Natural killer cell (primary cell): Measurements from ENCODE around the gene PHOSPHO1. TPM values are rescaled to one million over a fixed set of nuclear protein-coding genes. Genes with fewer than 3 reads are reported as not detected.

ENCODE experiments used
- ATAC-seq, 3 donors: fragments of 150-1000 bp in 2 of 3; fragments of 200-7000 bp in 1 of 3; cut with Tn5 transposase; 1 replicate in 1 of 3; 2 replicates in 2 of 3; pipeline ENCODE4 v1.10.0; 2021; ENCODE audit warnings: mild to moderate bottlenecking in 2 of 3, moderate library complexity in 2 of 3
- DNase-seq, 2 donors: peaks; one replicate each; pipeline versions ENCODE4 v3.0.0 to v3.0.0-alpha.2; 2013 to 2021; ENCODE audit warnings: mixed read lengths in 1 of 2
- H3K27ac ChIP-seq: one replicate; pipeline ENCODE4 v1.5.1; 2013; ENCODE audit warnings: mild to moderate bottlenecking, low read length
- H3K27me3 ChIP-seq: one replicate; pipeline ENCODE4 v1.6.1; 2013; ENCODE audit warnings: low read length; ENCODE audit not compliant: control insufficient read depth, insufficient read depth
- H3K36me3 ChIP-seq: one replicate; pipeline ENCODE4 v1.6.1; 2013; ENCODE audit warnings: low read length; ENCODE audit not compliant: control insufficient read depth, insufficient read depth
- H3K4me1 ChIP-seq: one replicate; pipeline ENCODE4 v1.6.1; 2013; ENCODE audit warnings: low read length; ENCODE audit not compliant: control insufficient read depth, insufficient read depth
- H3K4me3 ChIP-seq: one replicate; pipeline ENCODE4 v1.5.1; 2013; ENCODE audit warnings: low read length
- H3K9me3 ChIP-seq: one replicate; pipeline ENCODE4 v1.6.1; 2013; ENCODE audit warnings: low read length; ENCODE audit not compliant: control insufficient read depth, insufficient read depth
- H3K27ac Mint-ChIP-seq, 2 donors: one replicate each; pipeline ENCODE4 v1.8.0; 2022; ENCODE audit warnings: mild to moderate bottlenecking in 2 of 2, mixed read lengths in 2 of 2, moderate library complexity in 1 of 2
- H3K27me3 Mint-ChIP-seq, 2 donors: one replicate each; pipeline ENCODE4 v1.8.0; 2022; ENCODE audit warnings: low read depth in 2 of 2, mixed read lengths in 2 of 2
- H3K36me3 Mint-ChIP-seq: one replicate; pipeline ENCODE4 v1.8.0; 2022; ENCODE audit warnings: mixed read lengths
- H3K4me1 Mint-ChIP-seq, 2 donors: one replicate each; pipeline ENCODE4 v1.8.0; 2022; ENCODE audit warnings: mixed read lengths in 2 of 2
- H3K4me3 Mint-ChIP-seq: one replicate; pipeline ENCODE4 v1.8.0; 2022; ENCODE audit warnings: mild to moderate bottlenecking, moderate library complexity, mixed read lengths
- H3K9me3 Mint-ChIP-seq, 2 donors: one replicate each; pipeline ENCODE4 v1.8.0; 2022; ENCODE audit warnings: mixed read lengths in 2 of 2
- CTCF ChIP-seq: fragments of 200-600 bp; IDR thresholded peaks from one replicate; pipeline ENCODE4 v1.8.0; 2022; ENCODE audit warnings: antibody characterized with exemption
- WGBS: methylation state at CpG from one replicate; pipeline ENCODE4 v1.1.7; 2013; ENCODE audit warnings: missing lambda C conversion rate; ENCODE audit not compliant: insufficient coverage; 5-methylcytosine and 5-hydroxymethylcytosine counted together
- intact Hi-C: fragments of 100-400 bp; cut with micrococcal nuclease; formaldehyde crosslinking; loops from one replicate; pipeline ENCODE4 v1.14.2; 2022
- total RNA-seq, 4 donors: library from RNA; stranded (reverse); fragments of 120-200 nt in 1 of 4; gene quantifications; one replicate each; pipeline versions ENCODE4 v1.2.3 to v1.2.4, GENCODE V29; 2013 to 2022

The PHOSPHO1 gene
- total RNA-seq, 3 donors from 2014 or later (not counting 1 experiment from before 2014, with no cell fraction given): 1.7 TPM; not detected in 2

- intact Hi-C loops: no loop called here
- H3K4me3 ChIP-seq: peak overlapping the region; percentile 59
- peaks cover 12% of the 10 kb centered on the region for H3K36me3 ChIP-seq
- peak overlapping the region; percentile 83 to 98 for H3K27ac Mint-ChIP-seq
- peaks cover 72 to 78% of the 10 kb centered on the region in 2 donors for H3K4me1 Mint-ChIP-seq
- peak overlapping the region; percentile 100 for H3K4me3 Mint-ChIP-seq
- peak; percentile 65 to 73 (median 66) for ATAC-seq
- H3K4me1 ChIP-seq: peaks cover 71% of the 10 kb centered on the region
- 39% methylated on average over 10 of the region's 10 CpGs for WGBS
- no peaks in the 10 kb centered on the region for H3K9me3 ChIP-seq
- no peaks in the 10 kb centered on the region for H3K27me3 ChIP-seq
- H3K27me3 Mint-ChIP-seq: no peaks in the 10 kb centered on the region
- H3K36me3 Mint-ChIP-seq: peaks cover 11% of the 10 kb centered on the region
- no peaks in the 10 kb centered on the region for H3K9me3 Mint-ChIP-seq
- peak; percentile 35 to 64 for DNase-seq
- no peak for TF ChIP-seq CTCF
- H3K27ac ChIP-seq: peak overlapping the region; percentile 82
These were observed 21.5 kb downstream of the PHOSPHO1 start for GRCh38 chr17:49209061-49209571.

- peaks cover 11% of the 10 kb centered on the region for H3K36me3 ChIP-seq
- Mint-ChIP-seq H3K9me3 (no peaks in the 10 kb centered on the region), H3K27ac (no peak overlapping the region), H3K4me3 (no peak overlapping the region), H3K27me3 (no peaks in the 10 kb centered on the region), H3K36me3 (peaks cover 5% of the 10 kb centered on the region), H3K4me1 (peaks cover 42 to 62% of the 10 kb centered on the region in 2 donors)
- no peaks in the 10 kb centered on the region for H3K9me3 ChIP-seq
- no peaks in the 10 kb centered on the region for H3K27me3 ChIP-seq
- WGBS: 100% methylated on average over 2 of the region's 2 CpGs
- peaks cover 36% of the 10 kb centered on the region for H3K4me1 ChIP-seq
- H3K4me3 ChIP-seq: no peak overlapping the region
- no peak for ATAC-seq
- no peak for TF ChIP-seq CTCF
- intact Hi-C loops: no loop called here
- no peak for DNase-seq
- H3K27ac ChIP-seq: no peak overlapping the region
These were observed 26.1 kb downstream of the PHOSPHO1 start for GRCh38 chr17:49204516-49204915.

DNA sequence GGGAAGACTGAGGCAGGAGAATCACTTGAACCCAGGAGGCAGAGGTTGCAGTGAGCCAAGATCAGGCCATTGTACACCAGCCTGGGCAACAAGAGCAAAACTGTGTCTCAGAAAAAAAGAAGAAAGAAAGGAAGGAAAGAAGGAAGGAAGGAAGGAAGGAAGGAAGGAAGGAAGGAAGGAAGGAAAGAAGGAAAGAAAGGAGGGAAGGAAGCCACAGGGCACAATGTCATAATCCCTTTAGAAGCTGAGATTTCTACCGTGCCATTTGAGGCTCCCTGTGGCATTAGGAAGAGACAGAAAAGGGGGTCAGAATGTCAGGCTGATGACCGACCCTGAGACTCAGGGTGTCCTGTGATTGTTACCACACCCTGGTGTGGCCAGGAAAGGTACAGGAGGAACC is 26.8 kb downstream of the PHOSPHO1 start:
- Histone ChIP-seq H3K36me3 (peaks cover 11% of the 10 kb centered on the region), H3K4me1 (peaks cover 29% of the 10 kb centered on the region), H3K9me3 (no peaks in the 10 kb centered on the region), H3K4me3 (no peak overlapping the region), H3K27me3 (no peaks in the 10 kb centered on the region), H3K27ac (no peak overlapping the region)
- Mint-ChIP-seq H3K4me1 (peaks cover 35 to 55% of the 10 kb centered on the region in 2 donors), H3K4me3 (no peak overlapping the region), H3K9me3 (no peaks in the 10 kb centered on the region), H3K27me3 (no peaks in the 10 kb centered on the region), H3K27ac (no peak overlapping the region), H3K36me3 (peaks cover 5% of the 10 kb centered on the region)
- intact Hi-C loops: no loop called here
- DNase-seq (no peak), ATAC-seq (no peak)
- TF ChIP-seq CTCF: no peak
- 89% methylated on average over 2 of the region's 2 CpGs for WGBS

DNA sequence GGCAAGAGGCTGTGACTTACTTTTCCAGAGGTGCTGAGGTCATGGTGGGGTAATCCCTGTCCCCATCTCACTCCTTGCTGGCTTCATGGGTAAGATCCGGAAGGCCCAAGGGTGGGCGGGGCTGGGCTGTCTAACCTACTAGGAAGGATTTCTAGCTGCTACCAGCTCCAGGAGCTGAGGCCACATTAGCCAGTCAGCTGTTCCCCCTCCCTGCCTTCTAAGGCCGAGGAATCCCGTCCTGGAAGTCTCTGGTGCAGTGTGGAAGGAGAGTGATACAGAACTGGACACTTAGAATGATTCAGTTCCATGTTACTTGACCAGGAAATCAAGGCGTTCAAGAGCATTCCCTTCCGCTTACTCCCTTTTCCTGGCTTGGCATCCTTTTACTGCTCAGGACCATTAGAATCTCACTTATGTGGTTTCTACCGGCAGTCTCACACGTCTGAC is 29.1 kb downstream of the PHOSPHO1 start:
- Histone ChIP-seq H3K36me3 (peaks cover 7% of the 10 kb centered on the region), H3K4me3 (no peak overlapping the region), H3K27me3 (no peaks in the 10 kb centered on the region), H3K27ac (no peak overlapping the region), H3K4me1 (peaks cover 9% of the 10 kb centered on the region), H3K9me3 (no peaks in the 10 kb centered on the region)
- Mint-ChIP-seq H3K27me3 (no peaks in the 10 kb centered on the region), H3K4me3 (no peak overlapping the region), H3K36me3 (peaks cover 5% of the 10 kb centered on the region), H3K9me3 (no peaks in the 10 kb centered on the region), H3K27ac (no peak overlapping the region), H3K4me1 (peaks cover 27 to 43% of the 10 kb centered on the region in 2 donors)
- no peak for TF ChIP-seq CTCF
- no peak for DNase-seq
- WGBS: 86% methylated on average over 8 of the region's 8 CpGs
- intact Hi-C loops: no loop called here
- ATAC-seq: no peak
